Prostate gland (tissue), 2 donors: ENCODE measurements around the gene GALR1.

Experiments used
- CTCF ChIP-seq, 4 experiments: fragments of 200-600 bp in 2 of 4; fragments of 450-650 bp in 2 of 4; sonication (generic) in 2 of 4; IDR thresholded peaks; 1 replicate in 3 of 4; 2 replicates in 1 of 4; pipeline ENCODE4 v1.5.1; 2016 to 2019; ENCODE audit warnings: antibody characterized with exemption in 4 of 4, mild to moderate bottlenecking in 2 of 4, moderate library complexity in 2 of 4
- POLR2A ChIP-seq: fragments of 450-650 bp; IDR thresholded peaks from one replicate; pipeline ENCODE4 v1.6.1; 2016; ENCODE audit warnings: antibody characterized with exemption, mild to moderate bottlenecking
- POLR2AphosphoS5 ChIP-seq: sonication (generic); formaldehyde crosslinking; IDR thresholded peaks from one replicate; pipeline ENCODE4 v1.6.1; 2017; ENCODE audit warnings: antibody characterized with exemption

GRCh38 chr18:77323640-77324299 lies 74.1 kb downstream of the GALR1 start:
- TF ChIP-seq CTCF (IDR thresholded peaks at IDR 0.05) (no peak), POLR2A (no peak), POLR2AphosphoS5 (no peak)
